HepG2 (cell line): Measurements from ENCODE around the gene BLMH. TPM values are rescaled to one million over a fixed set of nuclear protein-coding genes. Genes with fewer than 3 reads are reported as not detected.

Experiments used
- AGO1 ChIP-seq: fragments of 200-400 bp; formaldehyde crosslinking; IDR thresholded peaks from 2 replicates; pipeline ENCODE4 v1.6.1; 2017; ENCODE audit warnings: mild to moderate bottlenecking, low read depth, low read length, moderate library complexity; ENCODE audit not compliant: poor library complexity, severe bottlenecking
- ATF5 ChIP-seq: sonication (generic); formaldehyde crosslinking; IDR thresholded peaks from 2 replicates; pipeline ENCODE4 v1.4.0; 2020; ENCODE audit warnings: mild to moderate bottlenecking, low read depth, missing genetic modification reagents
- CCDC6 ChIP-seq: sonication (generic); formaldehyde crosslinking; IDR thresholded peaks from 2 replicates; pipeline ENCODE4 v1.8.1; 2022; ENCODE audit warnings: mild to moderate bottlenecking, missing genetic modification reagents, moderate library complexity
- NR2C2 ChIP-seq: sonication (generic); formaldehyde crosslinking; IDR thresholded peaks from 2 replicates; pipeline ENCODE4 v1.4.0; 2020; ENCODE audit warnings: missing genetic modification reagents, mild to moderate bottlenecking, moderate library complexity, borderline replicate concordance
- PHF20 ChIP-seq: sonication (generic); formaldehyde crosslinking; IDR thresholded peaks from 2 replicates; pipeline ENCODE4 v1.5.0; 2020; ENCODE audit warnings: mild to moderate bottlenecking, missing genetic modification reagents
- STAT5B ChIP-seq: sonication (generic); formaldehyde crosslinking; IDR thresholded peaks from 2 replicates; pipeline ENCODE4 v1.4.0; 2020; ENCODE audit warnings: missing genetic modification reagents
- ZNF264 ChIP-seq: sonication (generic); formaldehyde crosslinking; IDR thresholded peaks from 2 replicates; pipeline ENCODE4 v1.4.0; 2020; ENCODE audit warnings: missing genetic modification reagents
- ZNF557 ChIP-seq: sonication (generic); formaldehyde crosslinking; IDR thresholded peaks from 2 replicates; pipeline ENCODE4 v1.4.0; 2020; ENCODE audit warnings: missing genetic modification reagents
- ZNF597 ChIP-seq: sonication (generic); formaldehyde crosslinking; IDR thresholded peaks from 2 replicates; pipeline ENCODE4 v1.5.0; 2020; ENCODE audit warnings: missing genetic modification reagents
- ZNF7 ChIP-seq: IDR thresholded peaks from 2 replicates; pipeline ENCODE4 v1.6.1; 2016; ENCODE audit warnings: missing biosample characterization, missing genetic modification reagents
- polyA plus RNA-seq, 8 experiments: library from polyadenylated mRNA; depleted of rRNA in 3 of 8; stranded (reverse) in 7 of 8; unstranded in 1 of 8; fragments of >200 nt; fragmentation: Illumina TruSeq in 4 of 8; extraction: Trizol in 4 of 8; gene quantifications; 2 replicates each; pipeline versions ENCODE4 v1.2.1 to v1.2.3, GENCODE V29; 2011 to 2016; ENCODE audit warnings: low read depth in 4 of 8, missing spikeins in 1 of 8, mixed read lengths in 1 of 8; ENCODE audit not compliant: insufficient read depth in 1 of 8
- total RNA-seq, 5 experiments: library from RNA; depleted of rRNA; stranded (reverse); fragments of >200 nt; fragmentation: Illumina TruSeq; extraction: Trizol; gene quantifications; 2 replicates each; pipeline ENCODE4 v1.2.3, GENCODE V29; 2016; ENCODE audit warnings: low read depth in 1 of 5
- TF ChIP-seq, protein P1 (sequence below): sonication (generic); formaldehyde crosslinking; IDR thresholded peaks from 2 replicates; pipeline ENCODE4 v1.5.1; 2020; ENCODE audit warnings: mild to moderate bottlenecking, missing genetic modification reagents, moderate library complexity
- TF ChIP-seq, protein P2 (sequence below): sonication (generic); formaldehyde crosslinking; IDR thresholded peaks from 2 replicates; pipeline ENCODE4 v1.5.0; 2020; ENCODE audit warnings: missing genetic modification reagents

The BLMH gene
- total and polyA plus RNA-seq, 2 of the 13 experiments (the other 11 are each of a cell fraction or from before 2014, with no cell fraction given) = 12.1 to 41.0 TPM

DNA sequence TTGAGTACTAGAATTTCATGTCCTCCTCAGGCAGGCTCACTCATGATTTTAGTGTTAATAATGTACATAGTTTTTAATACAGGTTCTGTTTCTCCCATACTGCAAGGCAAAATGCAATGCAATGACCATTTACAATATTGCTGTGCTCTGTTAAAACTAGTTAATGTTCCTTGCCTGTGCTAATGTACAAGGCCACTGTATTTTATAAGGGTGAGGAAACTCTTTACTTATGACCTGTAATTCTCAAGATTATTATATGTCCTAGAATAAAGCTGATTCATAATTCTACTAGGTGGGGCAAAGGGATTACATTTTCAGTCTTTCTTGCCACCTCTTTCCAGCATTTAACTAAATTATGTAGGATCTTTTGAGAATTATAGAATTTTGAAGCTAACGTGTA, 22.7 kb upstream of the BLMH start (continued):
- TF ChIP-seq ZNF597 (CRISPR knock-in tag) = no peak
- TF ChIP-seq PHF20 = no peak
- no peak for TF ChIP-seq STAT5B
- TF ChIP-seq, protein P1, sequence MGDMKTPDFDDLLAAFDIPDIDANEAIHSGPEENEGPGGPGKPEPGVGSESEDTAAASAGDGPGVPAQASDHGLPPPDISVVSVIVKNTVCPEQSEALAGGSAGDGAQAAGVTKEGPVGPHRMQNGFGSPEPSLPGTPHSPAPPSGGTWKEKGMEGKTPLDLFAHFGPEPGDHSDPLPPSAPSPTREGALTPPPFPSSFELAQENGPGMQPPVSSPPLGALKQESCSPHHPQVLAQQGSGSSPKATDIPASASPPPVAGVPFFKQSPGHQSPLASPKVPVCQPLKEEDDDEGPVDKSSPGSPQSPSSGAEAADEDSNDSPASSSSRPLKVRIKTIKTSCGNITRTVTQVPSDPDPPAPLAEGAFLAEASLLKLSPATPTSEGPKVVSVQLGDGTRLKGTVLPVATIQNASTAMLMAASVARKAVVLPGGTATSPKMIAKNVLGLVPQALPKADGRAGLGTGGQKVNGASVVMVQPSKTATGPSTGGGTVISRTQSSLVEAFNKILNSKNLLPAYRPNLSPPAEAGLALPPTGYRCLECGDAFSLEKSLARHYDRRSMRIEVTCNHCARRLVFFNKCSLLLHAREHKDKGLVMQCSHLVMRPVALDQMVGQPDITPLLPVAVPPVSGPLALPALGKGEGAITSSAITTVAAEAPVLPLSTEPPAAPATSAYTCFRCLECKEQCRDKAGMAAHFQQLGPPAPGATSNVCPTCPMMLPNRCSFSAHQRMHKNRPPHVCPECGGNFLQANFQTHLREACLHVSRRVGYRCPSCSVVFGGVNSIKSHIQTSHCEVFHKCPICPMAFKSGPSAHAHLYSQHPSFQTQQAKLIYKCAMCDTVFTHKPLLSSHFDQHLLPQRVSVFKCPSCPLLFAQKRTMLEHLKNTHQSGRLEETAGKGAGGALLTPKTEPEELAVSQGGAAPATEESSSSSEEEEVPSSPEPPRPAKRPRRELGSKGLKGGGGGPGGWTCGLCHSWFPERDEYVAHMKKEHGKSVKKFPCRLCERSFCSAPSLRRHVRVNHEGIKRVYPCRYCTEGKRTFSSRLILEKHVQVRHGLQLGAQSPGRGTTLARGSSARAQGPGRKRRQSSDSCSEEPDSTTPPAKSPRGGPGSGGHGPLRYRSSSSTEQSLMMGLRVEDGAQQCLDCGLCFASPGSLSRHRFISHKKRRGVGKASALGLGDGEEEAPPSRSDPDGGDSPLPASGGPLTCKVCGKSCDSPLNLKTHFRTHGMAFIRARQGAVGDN (CRISPR knock-in tag) = no peak
- TF ChIP-seq CCDC6 = no peak
- no peak for TF ChIP-seq ZNF7 (CRISPR knock-in tag)
- no peak for TF ChIP-seq ZNF264 (CRISPR knock-in tag)
- no peak for TF ChIP-seq ATF5
- TF ChIP-seq ZNF557 (CRISPR knock-in tag) = no peak
- TF ChIP-seq AGO1 = no peak
- no peak for TF ChIP-seq NR2C2 (CRISPR knock-in tag)
- TF ChIP-seq, protein P2, sequence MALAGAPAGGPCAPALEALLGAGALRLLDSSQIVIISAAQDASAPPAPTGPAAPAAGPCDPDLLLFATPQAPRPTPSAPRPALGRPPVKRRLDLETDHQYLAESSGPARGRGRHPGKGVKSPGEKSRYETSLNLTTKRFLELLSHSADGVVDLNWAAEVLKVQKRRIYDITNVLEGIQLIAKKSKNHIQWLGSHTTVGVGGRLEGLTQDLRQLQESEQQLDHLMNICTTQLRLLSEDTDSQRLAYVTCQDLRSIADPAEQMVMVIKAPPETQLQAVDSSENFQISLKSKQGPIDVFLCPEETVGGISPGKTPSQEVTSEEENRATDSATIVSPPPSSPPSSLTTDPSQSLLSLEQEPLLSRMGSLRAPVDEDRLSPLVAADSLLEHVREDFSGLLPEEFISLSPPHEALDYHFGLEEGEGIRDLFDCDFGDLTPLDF (CRISPR knock-in tag) = no peak
